Parathyroid adenoma (tissue), 2 donors: ENCODE results near the gene HSPA14.

Experiments
- H2AFZ ChIP-seq: fragments of 300-600 bp; sonication (generic); one replicate; pipeline ENCODE4 v1.7.0; 2017; ENCODE audit warnings: antibody characterized with exemption, mild to moderate bottlenecking
- H3K27ac ChIP-seq: fragments of 300-600 bp; sonication (generic); one replicate; pipeline ENCODE4 v1.7.0; 2017
- H3K27me3 ChIP-seq: fragments of 300-600 bp; sonication (generic); one replicate; pipeline ENCODE4 v1.7.0; 2017; ENCODE audit warnings: low read length; ENCODE audit not compliant: control insufficient read depth, insufficient read depth
- H3K36me3 ChIP-seq: fragments of 300-600 bp; sonication (generic); one replicate; pipeline ENCODE4 v1.7.0; 2017; ENCODE audit warnings: low read length; ENCODE audit not compliant: control insufficient read depth, insufficient read depth
- H3K4me1 ChIP-seq: fragments of 300-600 bp; sonication (generic); one replicate; pipeline ENCODE4 v1.7.0; 2017; ENCODE audit warnings: control low read depth
- H3K4me2 ChIP-seq: fragments of 300-600 bp; sonication (generic); one replicate; pipeline ENCODE4 v1.7.0; 2017; ENCODE audit warnings: low read length
- H3K4me3 ChIP-seq: fragments of 300-600 bp; sonication (generic); one replicate; pipeline ENCODE4 v1.7.0; 2017; ENCODE audit warnings: low read depth, low read length
- H3K79me2 ChIP-seq: fragments of 300-600 bp; sonication (generic); one replicate; pipeline ENCODE4 v1.7.0; 2017; ENCODE audit warnings: control low read depth
- H3K9ac ChIP-seq: fragments of 300-600 bp; sonication (generic); one replicate; pipeline ENCODE4 v1.7.0; 2017; ENCODE audit warnings: mild to moderate bottlenecking
- H3K9me3 ChIP-seq: fragments of 300-600 bp; sonication (generic); one replicate; pipeline ENCODE4 v1.7.0; 2017; ENCODE audit warnings: low read length; ENCODE audit not compliant: control insufficient read depth
- CTCF ChIP-seq: fragments of 300-600 bp; sonication (generic); IDR thresholded peaks from one replicate; pipeline ENCODE4 v1.7.0; 2017; ENCODE audit warnings: antibody characterized with exemption, mild to moderate bottlenecking
- donor health status: primary hyperparathyroidism.

Gene HSPA14

GRCh38 chr10:14836208-14836607 is 1.9 kb upstream of the HSPA14 start:
- Histone ChIP-seq H3K9me3 (no peaks in the 10 kb centered on the region), H3K27ac (no peak overlapping the region), H3K79me2 (peaks cover 8% of the 10 kb centered on the region), H3K9ac (no peak overlapping the region), H3K27me3 (no peaks in the 10 kb centered on the region), H2AFZ (no peak overlapping the region), H3K4me2 (no peak overlapping the region), H3K4me1 (peaks cover 15% of the 10 kb centered on the region), H3K36me3 (no peaks in the 10 kb centered on the region), H3K4me3 (no peak overlapping the region)
- no peak for TF ChIP-seq CTCF

GRCh38 chr10:14837003-14837756 is 926 bp upstream of the HSPA14 start:
- Histone ChIP-seq H3K79me2 (peaks cover 11% of the 10 kb centered on the region), H3K4me1 (peaks cover 15% of the 10 kb centered on the region), H3K9me3 (no peaks in the 10 kb centered on the region), H3K4me2 (peak overlapping the region; percentile 71), H3K27ac (peak overlapping the region; percentile 96), H3K9ac (peak overlapping the region; percentile 74), H2AFZ (peak overlapping the region; percentile 94), H3K27me3 (no peaks in the 10 kb centered on the region), H3K36me3 (no peaks in the 10 kb centered on the region), H3K4me3 (peak overlapping the region; percentile 72)
- no peak for TF ChIP-seq CTCF

- peak overlapping the region; percentile 72 for H3K4me3 ChIP-seq
- peak overlapping the region; percentile 86 for H3K4me2 ChIP-seq
- H3K27me3 ChIP-seq, result no peaks in the 10 kb centered on the region
- peak overlapping the region; percentile 84 for H3K9ac ChIP-seq
- H3K9me3 ChIP-seq, result no peaks in the 10 kb centered on the region
- peak overlapping the region; percentile 96 for H3K27ac ChIP-seq
- no peak for TF ChIP-seq CTCF
- peak overlapping the region; percentile 96 for H2AFZ ChIP-seq
- no peaks in the 10 kb centered on the region for H3K36me3 ChIP-seq
- peaks cover 13% of the 10 kb centered on the region for H3K79me2 ChIP-seq
- H3K4me1 ChIP-seq, result peaks cover 15% of the 10 kb centered on the region
Measured at GRCh38 chr10:14838582-14839304, 637 bp downstream of the HSPA14 start.

GRCh38 chr10:14839305-14839695 is 1.2 kb downstream of the HSPA14 start:
- Histone ChIP-seq H3K27ac (no peak overlapping the region), H3K4me2 (peak overlapping the region; percentile 86), H3K4me1 (peaks cover 14% of the 10 kb centered on the region), H3K9ac (no peak overlapping the region), H3K9me3 (no peaks in the 10 kb centered on the region), H3K27me3 (no peaks in the 10 kb centered on the region), H3K4me3 (peak overlapping the region; percentile 72), H3K36me3 (no peaks in the 10 kb centered on the region), H3K79me2 (peaks cover 13% of the 10 kb centered on the region), H2AFZ (no peak overlapping the region)
- no peak for TF ChIP-seq CTCF
